C4-2B (cell line): ENCODE data around the gene CABP5.
"Not testable (repeated sequence)": the region's sequence is repeated elsewhere in the genome, so short reads cannot be mapped to it uniquely, and the experiment has no call there.

Source experiments
- CTCF ChIP-seq: fragments of 450-650 bp; conservative IDR thresholded peaks from 2 replicates; pipeline ENCODE4 v1.5.1; 2017; ENCODE audit warnings: mild to moderate bottlenecking
- ZFX ChIP-seq: fragments of 450-650 bp; IDR thresholded peaks from 2 replicates; pipeline ENCODE4 v1.6.1; 2017

- TF ChIP-seq CTCF, ZFX: not testable (repeated sequence)
Observed at GRCh38 chr19:48070177-48070769, 26.4 kb upstream of the CABP5 start.
